ENCODE data around the gene EPHA6.

EPHA6 gene

DNA sequence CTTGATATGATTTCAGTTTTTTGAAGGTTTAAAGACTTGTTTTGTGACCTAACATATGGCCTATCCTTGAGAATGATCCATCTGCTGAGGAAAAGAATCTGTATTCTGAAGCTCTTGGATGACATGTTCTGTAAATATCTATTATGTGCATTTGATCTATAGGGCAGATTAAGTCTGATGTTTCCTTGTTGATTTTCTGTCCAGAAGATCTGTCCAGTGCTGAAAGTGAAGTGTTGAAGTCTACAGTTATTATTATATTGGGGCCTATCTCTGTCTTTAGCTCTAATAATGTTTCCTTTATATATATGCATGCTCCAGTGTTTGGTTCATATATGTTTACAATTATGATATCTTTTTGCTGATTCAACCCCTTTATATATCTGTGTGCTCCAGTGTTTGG lies 362.8 kb downstream of the EPHA6 start:
- Histone ChIP-seq H3K9me3 (ENCODE audit: control insufficient read depth, insufficient read depth, low read length) (peaks cover 3% of the 10 kb centered on the region; the same call in 1 of the 2 replicates), H3K27me3 (ENCODE audit: control insufficient read depth, insufficient read depth, low read length) (no peaks in the 10 kb centered on the region), H3K4me3 (ENCODE audit: low read depth, low read length) (no peak overlapping the region), H3K36me3 (ENCODE audit: control insufficient read depth, insufficient read depth, low read length) (no peaks in the 10 kb centered on the region), H3K27ac (ENCODE audit: low read depth, low read length) (no peak overlapping the region), H3K9ac (ENCODE audit: low read depth, low read length) (no peak overlapping the region), H3K4me1 (ENCODE audit: control insufficient read depth, insufficient read depth, low read length) (no peaks in the 10 kb centered on the region)

DNA sequence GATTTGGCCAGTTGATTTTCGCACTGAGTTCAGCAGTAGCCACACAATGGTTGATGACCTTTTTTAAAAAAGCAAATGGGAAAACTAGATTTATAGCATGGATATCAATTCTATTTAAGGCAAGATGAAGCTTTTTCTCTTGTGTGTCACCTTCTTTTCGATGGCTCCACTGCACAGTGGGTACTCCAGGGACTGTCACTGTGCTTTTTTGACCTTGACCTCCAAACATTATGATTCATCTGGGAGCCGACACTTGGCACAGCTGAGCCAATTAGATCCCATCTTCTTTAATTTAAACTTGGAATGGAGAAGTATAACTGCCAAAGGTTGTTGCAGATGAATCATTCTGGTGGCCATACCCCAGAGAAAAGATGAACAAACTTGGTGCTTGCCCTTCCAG lies 367.3 kb downstream of the EPHA6 start:
- no peak overlapping the region for H3K4me3 ChIP-seq (ENCODE audit: low read depth, low read length)
- H3K27ac ChIP-seq (ENCODE audit: low read depth, low read length), result no peak overlapping the region
- H3K9ac ChIP-seq (ENCODE audit: low read depth, low read length), result no peak overlapping the region
- peaks cover 3% of the 10 kb centered on the region; the same call in 1 of the 2 replicates for H3K9me3 ChIP-seq (ENCODE audit: control insufficient read depth, insufficient read depth, low read length)
- no peaks in the 10 kb centered on the region for H3K36me3 ChIP-seq (ENCODE audit: control insufficient read depth, insufficient read depth, low read length)
- H3K4me1 ChIP-seq (ENCODE audit: control insufficient read depth, insufficient read depth, low read length), result no peaks in the 10 kb centered on the region
- no peaks in the 10 kb centered on the region for H3K27me3 ChIP-seq (ENCODE audit: control insufficient read depth, insufficient read depth, low read length)

DNA sequence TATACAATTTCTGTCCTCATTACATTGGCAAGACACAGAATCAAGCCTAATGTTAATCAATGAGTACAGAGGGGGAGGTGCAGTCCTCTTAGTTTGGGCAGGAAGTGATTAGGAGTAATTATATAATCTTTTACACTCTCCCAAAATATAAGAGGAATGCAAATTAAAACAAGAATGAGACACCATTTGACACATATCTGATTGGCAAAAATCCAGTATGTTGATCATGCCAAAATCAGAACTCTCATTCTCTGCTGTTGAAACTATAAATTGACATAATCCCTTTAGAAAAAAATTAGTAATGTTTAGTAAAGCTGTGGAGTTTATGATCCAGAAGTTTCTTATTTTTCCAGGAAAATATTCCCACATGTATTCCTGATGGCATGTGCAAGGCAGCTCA lies 373.4 kb downstream of the EPHA6 start:
- Histone ChIP-seq H3K36me3 (ENCODE audit: control insufficient read depth, insufficient read depth, low read length) (no peaks in the 10 kb centered on the region), H3K27ac (ENCODE audit: low read depth, low read length) (no peak overlapping the region), H3K9me3 (ENCODE audit: control insufficient read depth, insufficient read depth, low read length) (no peaks in the 10 kb centered on the region), H3K4me1 (ENCODE audit: control insufficient read depth, insufficient read depth, low read length) (no peaks in the 10 kb centered on the region), H3K4me3 (ENCODE audit: low read depth, low read length) (no peak overlapping the region), H3K27me3 (ENCODE audit: control insufficient read depth, insufficient read depth, low read length) (no peaks in the 10 kb centered on the region), H3K9ac (ENCODE audit: low read depth, low read length) (no peak overlapping the region)

DNA sequence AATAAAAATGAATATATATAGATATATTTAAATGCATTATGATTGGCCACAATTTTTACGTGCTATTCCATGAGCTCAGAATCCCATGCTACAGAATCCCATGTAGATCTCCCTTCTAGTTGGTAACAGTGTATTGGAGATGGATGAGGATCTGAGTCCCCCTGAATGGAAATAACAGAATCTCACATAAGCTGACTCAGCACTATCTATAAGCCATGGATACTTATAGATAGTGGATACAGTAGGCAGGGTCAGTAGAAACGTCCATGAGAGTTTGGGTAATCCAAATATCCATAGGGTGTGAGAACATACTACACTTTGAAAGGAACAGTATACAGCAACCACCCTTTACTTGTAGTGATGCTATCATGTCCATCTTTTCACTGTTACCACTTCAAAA lies 375.4 kb downstream of the EPHA6 start:
- Histone ChIP-seq H3K27me3 (ENCODE audit: control insufficient read depth, insufficient read depth, low read length) (no peaks in the 10 kb centered on the region), H3K4me1 (ENCODE audit: control insufficient read depth, insufficient read depth, low read length) (no peaks in the 10 kb centered on the region), H3K9me3 (ENCODE audit: control insufficient read depth, insufficient read depth, low read length) (no peaks in the 10 kb centered on the region)

DNA sequence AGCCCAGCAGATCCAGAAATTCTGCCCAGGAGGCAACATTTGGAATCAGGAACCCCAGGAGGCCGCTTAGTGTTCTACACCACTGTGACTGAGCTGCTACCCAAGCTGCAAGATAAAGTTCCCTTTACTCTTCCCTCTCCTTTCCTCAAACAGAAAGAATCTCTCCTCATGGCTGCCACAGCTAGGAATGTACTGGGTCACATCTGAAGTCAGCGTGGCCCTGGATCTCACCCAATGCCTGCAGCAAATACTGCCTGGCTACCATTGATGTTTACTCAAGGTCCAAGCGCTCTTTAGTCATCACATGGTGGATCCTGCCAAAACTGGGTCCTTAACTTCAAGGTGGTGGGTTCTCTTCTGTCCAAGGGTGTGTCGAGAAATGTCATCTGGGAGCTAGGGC lies 382.7 kb downstream of the EPHA6 start:
- peaks cover 7% of the 10 kb centered on the region; the same call in 1 of the 2 replicates for H3K4me1 ChIP-seq (ENCODE audit: control insufficient read depth, insufficient read depth, low read length)
- no peaks in the 10 kb centered on the region for H3K36me3 ChIP-seq (ENCODE audit: control insufficient read depth, insufficient read depth, low read length)
- no peak overlapping the region for H3K27ac ChIP-seq (ENCODE audit: low read depth, low read length)
- no peaks in the 10 kb centered on the region for H3K27me3 ChIP-seq (ENCODE audit: control insufficient read depth, insufficient read depth, low read length)
- no peak overlapping the region for H3K9ac ChIP-seq (ENCODE audit: low read depth, low read length)
- no peaks in the 10 kb centered on the region for H3K9me3 ChIP-seq (ENCODE audit: control insufficient read depth, insufficient read depth, low read length)
- no peak overlapping the region for H3K4me3 ChIP-seq (ENCODE audit: low read depth, low read length)

More for the DNA sequence above, 375.4 kb downstream of the EPHA6 start:
- Histone ChIP-seq H3K36me3 (ENCODE audit: control insufficient read depth, insufficient read depth, low read length) (no peaks in the 10 kb centered on the region), H3K27ac (ENCODE audit: low read depth, low read length) (no peak overlapping the region), H3K4me3 (ENCODE audit: low read depth, low read length) (no peak overlapping the region), H3K9ac (ENCODE audit: low read depth, low read length) (no peak overlapping the region)

- H3K27ac ChIP-seq (ENCODE audit: low read depth, low read length), result no peak overlapping the region
- H3K36me3 ChIP-seq (ENCODE audit: control insufficient read depth, insufficient read depth, low read length), result no peaks in the 10 kb centered on the region
- H3K4me1 ChIP-seq (ENCODE audit: control insufficient read depth, insufficient read depth, low read length), result peaks cover 7% of the 10 kb centered on the region; the same call in 1 of the 2 replicates
- H3K27me3 ChIP-seq (ENCODE audit: control insufficient read depth, insufficient read depth, low read length), result no peaks in the 10 kb centered on the region
- H3K9me3 ChIP-seq (ENCODE audit: control insufficient read depth, insufficient read depth, low read length), result no peaks in the 10 kb centered on the region
- no peak overlapping the region for H3K9ac ChIP-seq (ENCODE audit: low read depth, low read length)
- no peak overlapping the region for H3K4me3 ChIP-seq (ENCODE audit: low read depth, low read length)
These were observed 383.4 kb downstream of the EPHA6 start for GRCh38 chr3:97197830-97198229.

DNA sequence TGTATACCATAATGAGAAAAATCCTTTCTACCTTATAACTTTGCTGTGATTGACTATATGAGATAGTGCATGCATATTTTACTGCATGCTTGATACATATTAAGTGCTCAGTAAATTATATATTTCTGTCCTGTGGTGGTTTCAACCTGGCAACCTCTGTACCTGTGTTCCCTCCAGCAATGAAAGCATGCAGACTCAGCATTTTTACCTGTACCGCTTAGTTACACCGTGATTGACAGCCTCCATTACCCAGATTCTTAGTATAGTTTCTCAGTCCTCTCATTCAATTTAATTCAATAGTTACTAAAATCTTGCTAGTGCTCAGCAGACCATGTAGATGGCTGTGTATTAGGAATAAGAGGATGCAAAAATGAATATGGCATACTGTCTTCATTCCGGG lies 386.0 kb downstream of the EPHA6 start:
- no peak overlapping the region for H3K27ac ChIP-seq (ENCODE audit: low read depth, low read length)
- no peaks in the 10 kb centered on the region for H3K9me3 ChIP-seq (ENCODE audit: control insufficient read depth, insufficient read depth, low read length)
- H3K4me1 ChIP-seq (ENCODE audit: control insufficient read depth, insufficient read depth, low read length), result peaks cover 7% of the 10 kb centered on the region; the same call in 1 of the 2 replicates
- H3K27me3 ChIP-seq (ENCODE audit: control insufficient read depth, insufficient read depth, low read length), result no peaks in the 10 kb centered on the region
- H3K36me3 ChIP-seq (ENCODE audit: control insufficient read depth, insufficient read depth, low read length), result no peaks in the 10 kb centered on the region
- no peak overlapping the region for H3K9ac ChIP-seq (ENCODE audit: low read depth, low read length)
- no peak overlapping the region for H3K4me3 ChIP-seq (ENCODE audit: low read depth, low read length)

DNA sequence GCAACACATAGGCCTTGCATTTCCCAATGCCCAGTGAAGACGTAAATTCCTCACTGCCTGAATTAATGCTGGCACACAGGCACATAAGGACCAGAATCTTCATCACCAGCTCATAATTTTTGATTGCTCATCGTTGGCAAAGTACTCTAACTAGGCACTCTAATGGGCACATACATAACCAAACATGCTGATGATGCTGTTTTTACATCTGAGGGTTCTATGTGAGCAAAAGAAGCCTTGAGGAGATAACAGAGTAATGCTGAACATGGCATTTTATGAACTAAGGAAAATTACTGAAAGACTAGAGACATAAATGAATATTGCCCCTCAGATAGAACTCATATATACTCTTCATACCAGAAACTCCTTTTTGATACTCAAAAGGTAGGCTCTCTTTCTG lies 387.4 kb downstream of the EPHA6 start:
- H3K36me3 ChIP-seq (ENCODE audit: control insufficient read depth, insufficient read depth, low read length), result no peaks in the 10 kb centered on the region
- no peaks in the 10 kb centered on the region for H3K9me3 ChIP-seq (ENCODE audit: control insufficient read depth, insufficient read depth, low read length)
- no peak overlapping the region for H3K4me3 ChIP-seq (ENCODE audit: low read depth, low read length)
- H3K27ac ChIP-seq (ENCODE audit: low read depth, low read length), result no peak overlapping the region
- H3K27me3 ChIP-seq (ENCODE audit: control insufficient read depth, insufficient read depth, low read length), result no peaks in the 10 kb centered on the region
- H3K9ac ChIP-seq (ENCODE audit: low read depth, low read length), result no peak overlapping the region
- peaks cover 7% of the 10 kb centered on the region; the same call in 1 of the 2 replicates for H3K4me1 ChIP-seq (ENCODE audit: control insufficient read depth, insufficient read depth, low read length)

DNA sequence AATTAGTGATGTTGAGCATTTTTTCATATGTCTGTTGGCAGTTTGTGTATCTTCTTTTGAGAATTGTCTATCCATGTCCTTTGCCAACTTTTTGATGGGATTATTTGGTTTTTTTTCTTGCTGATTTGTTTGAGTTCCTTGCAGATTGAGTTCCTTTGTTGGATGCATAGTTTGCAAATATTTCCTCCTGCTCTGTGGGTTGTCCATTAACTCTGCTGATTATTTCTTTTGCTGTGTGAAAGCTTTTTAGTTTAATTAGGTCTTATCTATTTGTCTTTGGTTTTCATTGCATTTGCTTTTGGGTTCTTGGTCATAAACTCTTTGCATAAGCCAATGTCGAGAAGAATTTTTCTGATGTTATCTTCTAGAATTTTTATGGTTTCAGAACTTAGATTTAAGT lies 414.6 kb downstream of the EPHA6 start:
- H3K4me3 ChIP-seq (ENCODE audit: low read depth, low read length), result no peak overlapping the region
- H3K27me3 ChIP-seq (ENCODE audit: control insufficient read depth, insufficient read depth, low read length), result no peaks in the 10 kb centered on the region
- no peak overlapping the region for H3K27ac ChIP-seq (ENCODE audit: low read depth, low read length)
- peaks cover 18% of the 10 kb centered on the region; the same call in 1 of the 2 replicates for H3K4me1 ChIP-seq (ENCODE audit: control insufficient read depth, insufficient read depth, low read length)
- H3K36me3 ChIP-seq (ENCODE audit: control insufficient read depth, insufficient read depth, low read length), result no peaks in the 10 kb centered on the region
- no peaks in the 10 kb centered on the region for H3K9me3 ChIP-seq (ENCODE audit: control insufficient read depth, insufficient read depth, low read length)
- no peak overlapping the region for H3K9ac ChIP-seq (ENCODE audit: low read depth, low read length)

DNA sequence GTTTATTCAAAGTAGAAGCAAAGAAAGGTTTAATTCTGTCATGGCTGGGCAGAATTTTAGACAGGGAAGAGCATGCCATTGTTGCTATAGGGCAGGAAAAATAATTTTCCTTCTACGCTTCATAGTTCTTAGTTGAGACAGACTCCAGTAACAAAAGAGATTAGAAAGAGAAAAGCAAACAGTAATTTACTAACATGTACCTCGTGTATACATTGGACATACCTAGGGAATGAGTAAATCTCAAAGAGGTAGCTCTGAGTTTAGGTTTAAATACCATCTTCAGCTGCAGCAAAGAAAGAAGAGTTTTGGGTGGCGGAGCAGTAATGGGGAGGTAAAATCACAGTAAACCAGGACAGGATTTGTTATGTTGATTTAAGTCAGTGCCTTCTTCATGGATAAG lies 416.1 kb downstream of the EPHA6 start:
- peak overlapping the region; percentile 53 for H3K27ac ChIP-seq (ENCODE audit: low read depth, low read length)
- no peak overlapping the region for H3K4me3 ChIP-seq (ENCODE audit: low read depth, low read length)
- no peaks in the 10 kb centered on the region for H3K27me3 ChIP-seq (ENCODE audit: control insufficient read depth, insufficient read depth, low read length)
- H3K9me3 ChIP-seq (ENCODE audit: control insufficient read depth, insufficient read depth, low read length), result no peaks in the 10 kb centered on the region
- H3K36me3 ChIP-seq (ENCODE audit: control insufficient read depth, insufficient read depth, low read length), result no peaks in the 10 kb centered on the region
- peaks cover 18% of the 10 kb centered on the region; the same call in 1 of the 2 replicates for H3K4me1 ChIP-seq (ENCODE audit: control insufficient read depth, insufficient read depth, low read length)
- H3K9ac ChIP-seq (ENCODE audit: low read depth, low read length), result no peak overlapping the region

- H3K9ac ChIP-seq (ENCODE audit: low read depth, low read length), result no peak overlapping the region
- no peak overlapping the region for H3K27ac ChIP-seq (ENCODE audit: low read depth, low read length)
- H3K27me3 ChIP-seq (ENCODE audit: control insufficient read depth, insufficient read depth, low read length), result no peaks in the 10 kb centered on the region
- H3K4me1 ChIP-seq (ENCODE audit: control insufficient read depth, insufficient read depth, low read length), result peaks cover 14% of the 10 kb centered on the region; the same call in 1 of the 2 replicates
- no peak overlapping the region for H3K4me3 ChIP-seq (ENCODE audit: low read depth, low read length)
- H3K9me3 ChIP-seq (ENCODE audit: control insufficient read depth, insufficient read depth, low read length), result no peaks in the 10 kb centered on the region
- no peaks in the 10 kb centered on the region for H3K36me3 ChIP-seq (ENCODE audit: control insufficient read depth, insufficient read depth, low read length)
These were observed 418.1 kb downstream of the EPHA6 start for GRCh38 chr3:97232393-97233034.
